Lower leg skin (tissue), 4 donors: Measurements from ENCODE around the gene FCMR. TPM values are rescaled to one million over a fixed set of nuclear protein-coding genes. Genes with fewer than 3 reads are reported as not detected.

Source experiments
- DNase-seq, 2 donors: peaks; one replicate each; pipeline ENCODE4 v3.0.0-alpha.2; 2019; ENCODE audit warnings: low spot score in 2 of 2
- H3K4me3 ChIP-seq: fragments of 200-600 bp; sonication (generic); 2 replicates; pipeline ENCODE4 v1.5.1; 2017; ENCODE audit warnings: mild to moderate bottlenecking, low read depth; ENCODE audit not compliant: poor library complexity, severe bottlenecking
- CTCF ChIP-seq, 3 donors: fragments of 450-650 bp; IDR thresholded peaks; one replicate each; pipeline ENCODE4 v1.5.1; 2016; ENCODE audit warnings: antibody characterized with exemption in 3 of 3, mild to moderate bottlenecking in 3 of 3, moderate library complexity in 2 of 3
- POLR2A ChIP-seq, 2 donors: fragments of 450-650 bp; IDR thresholded peaks; one replicate each; pipeline ENCODE4 v1.6.1; 2016 to 2017; ENCODE audit warnings: antibody characterized with exemption in 2 of 2, mild to moderate bottlenecking in 1 of 2, moderate library complexity in 1 of 2
- WGBS, 2 donors: methylation state at CpG; one replicate each; pipeline ENCODE4 v1.1.5; 2018; 5-methylcytosine and 5-hydroxymethylcytosine counted together
- intact Hi-C: fragments of 100-400 bp; cut with DNase I; formaldehyde crosslinking; loops from one replicate; pipeline ENCODE4 v1.15.0; 2023; ENCODE audit warnings: low total_unique reads
- total RNA-seq, 4 donors: library from RNA; depleted of rRNA; stranded (reverse); fragments of >200 nt; gene quantifications; one replicate each; pipeline ENCODE4 v1.1.0, GENCODE V29; 2016

Gene FCMR
- total RNA-seq, 4 donors from 2014 or later = 0.34 to 1.4 (median 1.3) TPM; not detected in 1

GRCh38 chr1:206867239-206867638 lies 54.5 kb downstream of the FCMR start:
- 68 to 70% methylated on average over 1 of the region's 1 CpG for WGBS, 2 donors
- H3K4me3 ChIP-seq = no peak overlapping the region
- TF ChIP-seq POLR2A (IDR thresholded peaks at IDR 0.05) = no peak
- no peak for TF ChIP-seq CTCF (IDR thresholded peaks at IDR 0.05)
- no peak for DNase-seq
- intact Hi-C loops = no loop called here

- 35 to 46% methylated on average over 2 of the region's 2 CpGs for WGBS, 2 donors
- no peak for DNase-seq
- H3K4me3 ChIP-seq = no peak overlapping the region
- intact Hi-C loops = no loop called here
- no peak for TF ChIP-seq POLR2A (IDR thresholded peaks at IDR 0.05)
- no peak for TF ChIP-seq CTCF (IDR thresholded peaks at IDR 0.05)
These were observed 55.7 kb downstream of the FCMR start for GRCh38 chr1:206866062-206866461.

GRCh38 chr1:206864939-206865671 lies 56.6 kb downstream of the FCMR start, which contains the start of gene IL20:
Gene IL20 (plus strand): TSS chr1:206865623. CDS start chr1:206865853, 230 bp downstream.
- intact Hi-C loops = no loop called here
- H3K4me3 ChIP-seq = no peak within 1 kb of the TSS
- TF ChIP-seq CTCF (IDR thresholded peaks at IDR 0.05) = no peak
- TF ChIP-seq POLR2A (IDR thresholded peaks at IDR 0.05) = no peak
- WGBS, 2 donors = 33% methylated on average over 19 of the region's 19 CpGs
- peak; percentile 78 to 96 for DNase-seq

DNA sequence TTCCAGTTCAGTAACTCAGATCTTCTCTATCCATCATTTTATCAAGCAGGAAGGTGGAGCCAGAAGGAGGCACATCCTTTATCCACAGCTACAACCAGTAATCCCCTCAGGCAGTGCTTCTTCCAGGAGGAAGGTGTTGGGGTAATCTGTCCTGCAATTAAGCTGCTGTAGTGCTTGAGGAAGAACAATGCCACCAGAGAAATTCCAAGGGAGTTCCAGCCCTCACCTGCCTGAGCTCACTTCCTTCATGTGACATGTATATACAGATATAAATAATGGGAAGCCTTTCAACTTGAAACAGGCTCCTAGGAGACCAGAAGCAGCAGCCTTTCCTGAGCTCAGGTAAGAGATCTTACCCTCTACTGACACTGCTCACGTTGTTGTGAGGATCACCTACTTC lies 58.5 kb downstream of the FCMR start:
- TF ChIP-seq CTCF (IDR thresholded peaks at IDR 0.05) (no peak), POLR2A (IDR thresholded peaks at IDR 0.05) (no peak)
- intact Hi-C loops = no loop called here

DNA sequence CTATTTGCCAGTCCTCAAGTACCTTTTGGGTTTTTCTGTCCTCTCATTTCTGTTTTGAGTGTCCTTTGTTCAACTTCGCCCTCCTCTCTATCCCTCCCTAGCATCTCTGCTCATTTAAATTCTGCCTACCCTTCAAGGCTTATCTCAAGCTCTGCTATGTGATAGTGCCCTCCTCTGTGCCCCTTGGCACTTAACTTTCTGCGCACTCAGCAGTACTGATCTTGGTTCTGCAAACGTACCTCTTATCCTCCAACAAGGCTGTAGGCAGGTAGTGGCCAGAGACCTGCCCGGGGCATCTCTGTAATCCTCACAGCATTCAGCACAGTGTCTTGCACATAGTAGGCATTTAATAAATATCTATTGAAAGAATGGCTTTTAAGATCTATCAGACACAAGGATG lies 61.6 kb downstream of the FCMR start:
- no peak for TF ChIP-seq POLR2A (IDR thresholded peaks at IDR 0.05)
- no peak for TF ChIP-seq CTCF (IDR thresholded peaks at IDR 0.05)
- 88 to 89% methylated on average over 4 of the region's 4 CpGs for WGBS, 2 donors
- intact Hi-C loops = no loop called here
- H3K4me3 ChIP-seq = no peak overlapping the region
- DNase-seq = no peak

More for the DNA sequence above, 58.5 kb downstream of the FCMR start:
- peak in 1 of 2 donors; percentile 39 for DNase-seq
- no peak overlapping the region for H3K4me3 ChIP-seq
- WGBS, 2 donors = 34 to 57% methylated on average over 1 of the region's 1 CpG
